HEK293 (cell line): ENCODE data around the gene ZNF26.

Experiments used
- CTCF ChIP-seq: fragments of 450-650 bp; formaldehyde crosslinking; IDR thresholded peaks from 2 replicates; pipeline ENCODE4 v1.5.1; 2016; ENCODE audit warnings: missing biosample characterization, missing genetic modification characterization
- GLI4 ChIP-seq: fragments of 450-650 bp; formaldehyde crosslinking; IDR thresholded peaks from 2 replicates; pipeline ENCODE4 v1.5.1; 2016; ENCODE audit warnings: missing biosample characterization, missing genetic modification characterization
- INSM2 ChIP-seq: fragments of 450-650 bp; formaldehyde crosslinking; IDR thresholded peaks from 2 replicates; pipeline ENCODE4 v1.5.1; 2016; ENCODE audit warnings: missing biosample characterization, missing genetic modification characterization
- MEIS1 ChIP-seq: sonication (generic); formaldehyde crosslinking; IDR thresholded peaks from 2 replicates; pipeline ENCODE4 v1.8.1; 2022; ENCODE audit warnings: missing genetic modification reagents, mild to moderate bottlenecking, borderline replicate concordance
- SP2 ChIP-seq: fragments of 450-650 bp; formaldehyde crosslinking; IDR thresholded peaks from 2 replicates; pipeline ENCODE4 v1.5.1; 2016; ENCODE audit warnings: missing biosample characterization, missing genetic modification characterization
- SP7 ChIP-seq: fragments of 450-650 bp; formaldehyde crosslinking; IDR thresholded peaks from 2 replicates; pipeline ENCODE4 v1.5.1; 2016; ENCODE audit warnings: missing biosample characterization, missing genetic modification characterization
- WT1 ChIP-seq: fragments of 450-650 bp; formaldehyde crosslinking; IDR thresholded peaks from 2 replicates; pipeline ENCODE4 v1.5.1; 2016; ENCODE audit warnings: missing biosample characterization, missing genetic modification characterization
- YY1 ChIP-seq: fragments of 450-650 bp; formaldehyde crosslinking; IDR thresholded peaks from 2 replicates; pipeline ENCODE4 v1.5.1; 2018; ENCODE audit warnings: missing biosample characterization, missing genetic modification characterization
- ZBTB10 ChIP-seq: fragments of 450-650 bp; formaldehyde crosslinking; IDR thresholded peaks from 2 replicates; pipeline ENCODE4 v1.5.1; 2016; ENCODE audit warnings: missing biosample characterization, missing genetic modification characterization
- ZBTB21 ChIP-seq: fragments of 450-650 bp; formaldehyde crosslinking; IDR thresholded peaks from 2 replicates; pipeline ENCODE4 v1.5.1; 2017; ENCODE audit warnings: missing biosample characterization, missing genetic modification characterization
- ZBTB26 ChIP-seq: fragments of 450-650 bp; formaldehyde crosslinking; optimal IDR thresholded peaks from 2 replicates; pipeline ENCODE3; 2016; ENCODE audit warnings: missing biosample characterization, mild to moderate bottlenecking, missing genetic modification characterization
- ZBTB49 ChIP-seq: fragments of 450-650 bp; formaldehyde crosslinking; IDR thresholded peaks from 2 replicates; pipeline ENCODE4 v1.5.1; 2016; ENCODE audit warnings: missing biosample characterization, missing genetic modification characterization, low read depth
- ZBTB8A ChIP-seq: fragments of 450-650 bp; formaldehyde crosslinking; IDR thresholded peaks from 2 replicates; pipeline ENCODE4 v1.5.1; 2016; ENCODE audit warnings: missing biosample characterization, missing genetic modification characterization
- ZFHX2 ChIP-seq: fragments of 450-650 bp; formaldehyde crosslinking; conservative IDR thresholded peaks from 2 replicates; pipeline ENCODE4 v1.5.1; 2016; ENCODE audit warnings: missing biosample characterization, missing genetic modification characterization
- ZIC2 ChIP-seq: fragments of 450-650 bp; formaldehyde crosslinking; IDR thresholded peaks from 2 replicates; pipeline ENCODE4 v1.5.1; 2016; ENCODE audit warnings: missing biosample characterization, missing genetic modification characterization
- ZNF121 ChIP-seq: fragments of 450-650 bp; formaldehyde crosslinking; IDR thresholded peaks from 2 replicates; pipeline ENCODE4 v1.5.1; 2016; ENCODE audit warnings: missing biosample characterization, missing genetic modification characterization
- ZNF132 ChIP-seq: fragments of 450-650 bp; formaldehyde crosslinking; IDR thresholded peaks from 2 replicates; pipeline ENCODE4 v1.5.1; 2017; ENCODE audit warnings: missing biosample characterization, missing genetic modification characterization, borderline replicate concordance
- ZNF157 ChIP-seq: fragments of 450-650 bp; formaldehyde crosslinking; IDR thresholded peaks from 2 replicates; pipeline ENCODE4 v1.5.1; 2016; ENCODE audit warnings: missing biosample characterization, missing genetic modification characterization
- ZNF16 ChIP-seq: fragments of 450-650 bp; formaldehyde crosslinking; IDR thresholded peaks from 2 replicates; pipeline ENCODE4 v1.5.1; 2016; ENCODE audit warnings: low read depth, missing biosample characterization, missing genetic modification characterization
- ZNF292 ChIP-seq: fragments of 450-650 bp; formaldehyde crosslinking; IDR thresholded peaks from 2 replicates; pipeline ENCODE4 v1.5.1; 2016; ENCODE audit warnings: low read depth, missing biosample characterization, missing genetic modification characterization, borderline replicate concordance
- ZNF449 ChIP-seq: fragments of 450-650 bp; formaldehyde crosslinking; IDR thresholded peaks from 2 replicates; pipeline ENCODE4 v1.5.1; 2017; ENCODE audit warnings: missing biosample characterization, mild to moderate bottlenecking, missing genetic modification characterization, moderate library complexity
- ZNF473 ChIP-seq: fragments of 450-650 bp; formaldehyde crosslinking; IDR thresholded peaks from 2 replicates; pipeline ENCODE4 v1.5.1; 2017; ENCODE audit warnings: missing biosample characterization, missing genetic modification characterization
- ZNF549 ChIP-seq: fragments of 450-650 bp; IDR thresholded peaks from 2 replicates; pipeline ENCODE4 v1.5.1; 2018; ENCODE audit warnings: missing biosample characterization, missing genetic modification characterization, mild to moderate bottlenecking, inconsistent platforms, moderate library complexity
- ZNF596 ChIP-seq: fragments of 450-650 bp; IDR thresholded peaks from 2 replicates; pipeline ENCODE4 v1.5.0; 2018; ENCODE audit warnings: missing biosample characterization, mild to moderate bottlenecking, missing genetic modification characterization, moderate library complexity
- ZNF610 ChIP-seq: fragments of 450-650 bp; formaldehyde crosslinking; IDR thresholded peaks from 2 replicates; pipeline ENCODE4 v1.5.1; 2016; ENCODE audit warnings: missing biosample characterization, missing genetic modification characterization, borderline replicate concordance
- ZNF677 ChIP-seq: fragments of 450-650 bp; IDR thresholded peaks from 2 replicates; pipeline ENCODE4 v1.5.0; 2018; ENCODE audit warnings: missing biosample characterization, mild to moderate bottlenecking, missing genetic modification characterization, moderate library complexity

Gene ZNF26

GRCh38 chr12:133037207-133038005 lies 51.2 kb downstream of the ZNF26 start, which contains the start of gene ZNF84 (continued):
- TF ChIP-seq INSM2 (tag by site-specific recombination) (no peak), YY1 (tag by site-specific recombination) (peak; percentile 53; the same call in 1 of the 2 replicates), ZBTB26 (tag by site-specific recombination) (peak; percentile 99), ZNF549 (0 out of 2 replicates have a peak, but pooled peaks have one; percentile 38), ZNF610 (tag by site-specific recombination) (peak; percentile 23; the same call in 1 of the 2 replicates), ZNF596 (tag by site-specific recombination) (no peak), ZIC2 (tag by site-specific recombination) (no peak), ZFHX2 (tag by site-specific recombination) (peak; percentile 75), ZBTB10 (tag by site-specific recombination) (no peak), ZNF132 (tag by site-specific recombination) (no peak), ZNF449 (peak; percentile 75), ZNF292 (tag by site-specific recombination) (no peak), ZBTB8A (tag by site-specific recombination) (peak; percentile 98), ZNF157 (tag by site-specific recombination) (no peak), ZBTB49 (tag by site-specific recombination) (no peak), GLI4 (tag by site-specific recombination) (0 out of 2 replicates have a peak, but pooled peaks have one; percentile 57), CTCF (tag by site-specific recombination) (no peak), SP2 (peak; percentile 55; the same call in 1 of the 2 replicates), SP7 (tag by site-specific recombination) (peak; percentile 39; the same call in 1 of the 2 replicates), ZNF677 (tag by site-specific recombination) (no peak), MEIS1 (CRISPR knock-in tag) (no peak), WT1 (tag by site-specific recombination) (no peak), ZNF16 (tag by site-specific recombination) (no peak), ZNF121 (tag by site-specific recombination) (no peak), ZNF473 (tag by site-specific recombination) (no peak), ZBTB21 (tag by site-specific recombination) (no peak)
